ENCODE results near the gene SGIP1.

Gene SGIP1

DNA sequence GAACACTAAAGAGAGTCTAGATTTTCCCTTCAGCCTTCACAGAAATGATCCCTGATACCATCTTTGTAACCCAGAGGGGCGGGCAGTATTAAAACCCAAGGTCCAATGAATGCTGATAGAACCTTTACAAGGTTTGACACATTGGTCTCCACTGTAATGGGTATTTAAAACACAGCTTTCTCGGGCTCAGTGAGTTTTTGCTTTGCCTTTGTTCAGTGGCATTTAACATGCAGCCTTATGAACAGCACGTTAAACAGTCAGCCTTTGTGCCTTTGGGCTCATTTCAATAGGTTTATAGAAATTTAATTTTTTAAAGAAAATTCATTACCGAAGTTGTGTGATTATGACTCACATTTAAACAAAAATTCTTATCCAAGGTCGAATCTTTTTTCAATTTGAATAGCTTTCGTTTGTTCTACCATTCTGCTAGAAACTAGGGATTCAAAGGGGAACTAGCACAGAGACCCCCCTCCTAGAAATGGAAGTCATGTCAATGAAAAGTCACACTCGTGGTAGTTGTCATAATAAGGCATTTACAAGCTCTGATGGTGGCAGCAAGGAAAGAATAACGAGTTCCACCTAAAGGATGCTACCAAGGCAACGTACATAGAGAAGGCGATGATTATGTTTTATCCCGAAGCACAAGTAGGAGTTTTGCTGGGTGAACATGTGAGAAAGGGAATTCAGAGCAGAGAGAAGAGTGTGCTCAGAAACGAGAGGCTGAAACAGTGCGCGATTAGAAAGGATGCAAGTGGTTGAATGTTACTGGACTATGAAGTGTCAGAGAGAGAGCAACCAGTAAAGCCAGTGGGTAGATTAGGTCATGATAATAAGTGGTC is 66.2 kb downstream of the SGIP1 start:
- Histone ChIP-seq H3K9me3 (ENCODE audit: low read length) (no peaks in the 10 kb centered on the region), H3K27ac (ENCODE audit: low read depth, low read length, poor library complexity, severe bottlenecking) (no peak overlapping the region), H3K4me3 (ENCODE audit: low read depth, low read length, poor library complexity, severe bottlenecking) (no peak overlapping the region)

DNA sequence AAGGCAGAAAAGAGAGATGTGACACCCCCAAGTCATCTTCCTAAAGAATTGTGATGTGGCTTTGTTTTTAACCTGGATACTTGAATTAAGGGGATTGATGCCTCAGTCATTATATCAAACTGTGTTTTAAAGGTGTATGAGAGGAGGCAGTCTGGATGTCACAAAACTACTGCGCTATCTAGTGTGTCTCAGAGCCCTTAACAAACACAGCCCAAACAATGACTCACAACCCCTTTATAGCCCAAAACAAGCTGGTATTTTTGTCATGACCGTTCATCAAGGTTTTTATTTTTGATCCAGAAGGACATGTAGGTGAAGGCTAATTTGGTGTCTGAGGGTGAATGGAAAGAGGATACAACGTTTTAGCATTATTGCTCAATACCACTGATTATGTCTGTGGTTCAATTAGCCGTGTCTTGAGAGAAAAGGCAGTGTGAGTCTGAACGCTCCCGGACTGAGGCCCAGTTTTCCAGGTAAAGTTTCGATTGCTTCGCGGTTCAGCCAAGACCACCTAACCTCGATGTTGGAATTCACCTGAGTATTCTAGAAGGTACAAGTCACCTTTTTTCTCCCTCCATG is 71.6 kb downstream of the SGIP1 start:
- no peak overlapping the region for H3K27ac ChIP-seq (ENCODE audit: low read depth, low read length, poor library complexity, severe bottlenecking)
- H3K27me3 ChIP-seq (ENCODE audit: insufficient read depth, low read length) = no peaks in the 10 kb centered on the region
- TF ChIP-seq EZH2 (IDR thresholded peaks at IDR 0.05; ENCODE audit: borderline replicate concordance, low read length) = no peak
- TF ChIP-seq, protein P1, sequence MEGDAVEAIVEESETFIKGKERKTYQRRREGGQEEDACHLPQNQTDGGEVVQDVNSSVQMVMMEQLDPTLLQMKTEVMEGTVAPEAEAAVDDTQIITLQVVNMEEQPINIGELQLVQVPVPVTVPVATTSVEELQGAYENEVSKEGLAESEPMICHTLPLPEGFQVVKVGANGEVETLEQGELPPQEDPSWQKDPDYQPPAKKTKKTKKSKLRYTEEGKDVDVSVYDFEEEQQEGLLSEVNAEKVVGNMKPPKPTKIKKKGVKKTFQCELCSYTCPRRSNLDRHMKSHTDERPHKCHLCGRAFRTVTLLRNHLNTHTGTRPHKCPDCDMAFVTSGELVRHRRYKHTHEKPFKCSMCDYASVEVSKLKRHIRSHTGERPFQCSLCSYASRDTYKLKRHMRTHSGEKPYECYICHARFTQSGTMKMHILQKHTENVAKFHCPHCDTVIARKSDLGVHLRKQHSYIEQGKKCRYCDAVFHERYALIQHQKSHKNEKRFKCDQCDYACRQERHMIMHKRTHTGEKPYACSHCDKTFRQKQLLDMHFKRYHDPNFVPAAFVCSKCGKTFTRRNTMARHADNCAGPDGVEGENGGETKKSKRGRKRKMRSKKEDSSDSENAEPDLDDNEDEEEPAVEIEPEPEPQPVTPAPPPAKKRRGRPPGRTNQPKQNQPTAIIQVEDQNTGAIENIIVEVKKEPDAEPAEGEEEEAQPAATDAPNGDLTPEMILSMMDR (IDR thresholded peaks at IDR 0.05; ENCODE audit: low read length) = no peak
- no peaks in the 10 kb centered on the region for H3F3A ChIP-seq (ENCODE audit: insufficient read depth, low read length)
- no peak overlapping the region for H2AFZ ChIP-seq (ENCODE audit: low read length)
- H3K4me3 ChIP-seq (ENCODE audit: low read depth, low read length, poor library complexity, severe bottlenecking) = no peak overlapping the region
- no peak overlapping the region for H3K4me2 ChIP-seq (ENCODE audit: low read length)
- H3K36me3 ChIP-seq (ENCODE audit: insufficient read depth, low read length) = no peaks in the 10 kb centered on the region
- H3K9me2 ChIP-seq (ENCODE audit: low read depth, low read length) = no peaks in the 10 kb centered on the region
- H4K20me1 ChIP-seq (ENCODE audit: insufficient read depth, low read length) = no peaks in the 10 kb centered on the region
- H3K9me3 ChIP-seq (ENCODE audit: low read length) = no peaks in the 10 kb centered on the region
- H3K9ac ChIP-seq (ENCODE audit: low read length) = no peak overlapping the region
- H3K79me2 ChIP-seq (ENCODE audit: insufficient read depth, low read length) = no peaks in the 10 kb centered on the region
- no peaks in the 10 kb centered on the region for H3K4me1 ChIP-seq (ENCODE audit: insufficient read depth, low read length, severe bottlenecking)

More for the DNA sequence above, 66.2 kb downstream of the SGIP1 start:
- Histone ChIP-seq H3K36me3 (ENCODE audit: insufficient read depth, low read length) (no peaks in the 10 kb centered on the region), H3K9me2 (ENCODE audit: low read depth, low read length) (no peaks in the 10 kb centered on the region), H3K4me1 (ENCODE audit: insufficient read depth, low read length, severe bottlenecking) (no peaks in the 10 kb centered on the region), H4K20me1 (ENCODE audit: insufficient read depth, low read length) (no peaks in the 10 kb centered on the region), H2AFZ (ENCODE audit: low read length) (no peak overlapping the region), H3F3A (ENCODE audit: insufficient read depth, low read length) (no peaks in the 10 kb centered on the region), H3K79me2 (ENCODE audit: insufficient read depth, low read length) (no peaks in the 10 kb centered on the region), H3K9ac (ENCODE audit: low read length) (no peak overlapping the region), H3K4me2 (ENCODE audit: low read length) (no peak overlapping the region), H3K27me3 (ENCODE audit: insufficient read depth, low read length) (no peaks in the 10 kb centered on the region)
- no peak for TF ChIP-seq EZH2 (IDR thresholded peaks at IDR 0.05; ENCODE audit: borderline replicate concordance, low read length)
- TF ChIP-seq, protein P1 (IDR thresholded peaks at IDR 0.05; ENCODE audit: low read length) = no peak

DNA sequence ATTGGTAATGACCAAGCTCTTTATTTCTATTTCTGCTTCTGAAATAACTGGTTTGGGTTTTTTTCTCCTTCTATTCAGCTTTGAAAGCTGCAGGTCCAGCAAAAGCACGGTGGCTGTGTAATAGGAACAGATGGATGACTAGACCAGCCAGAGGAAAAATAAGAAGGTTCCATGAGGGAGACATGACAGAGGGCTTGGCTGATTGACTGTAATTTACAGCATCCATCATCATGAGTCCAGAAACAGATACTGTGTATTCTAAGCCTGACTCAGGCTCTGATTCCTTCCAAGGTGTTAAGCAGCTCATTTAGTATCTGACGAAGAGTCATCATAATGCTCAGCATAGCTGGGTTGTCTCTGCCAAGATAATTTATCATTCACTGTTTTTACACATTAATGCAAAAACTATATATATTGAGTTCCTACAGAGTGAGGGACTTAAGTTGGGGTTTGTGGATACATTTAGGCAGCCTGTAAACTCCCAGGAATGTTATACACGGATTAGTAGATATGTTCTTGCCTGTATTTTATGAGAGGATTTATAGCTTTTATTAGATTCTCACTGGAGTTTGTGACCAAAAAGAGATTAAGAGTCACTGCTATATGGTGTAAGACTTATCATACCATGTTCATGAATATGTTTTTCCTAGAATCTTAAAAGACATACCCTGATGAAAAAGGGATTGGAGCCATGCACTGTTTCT is 72.6 kb downstream of the SGIP1 start:
- H3K4me2 ChIP-seq (ENCODE audit: low read length) = no peak overlapping the region
- H3K27me3 ChIP-seq (ENCODE audit: insufficient read depth, low read length) = no peaks in the 10 kb centered on the region
- no peaks in the 10 kb centered on the region for H3K4me1 ChIP-seq (ENCODE audit: insufficient read depth, low read length, severe bottlenecking)
- H3K9ac ChIP-seq (ENCODE audit: low read length) = no peak overlapping the region
- no peak for TF ChIP-seq EZH2 (IDR thresholded peaks at IDR 0.05; ENCODE audit: borderline replicate concordance, low read length)
- TF ChIP-seq, protein P1 (IDR thresholded peaks at IDR 0.05; ENCODE audit: low read length) = no peak
- no peaks in the 10 kb centered on the region for H4K20me1 ChIP-seq (ENCODE audit: insufficient read depth, low read length)
- H3F3A ChIP-seq (ENCODE audit: insufficient read depth, low read length) = no peaks in the 10 kb centered on the region
- no peak overlapping the region for H3K4me3 ChIP-seq (ENCODE audit: low read depth, low read length, poor library complexity, severe bottlenecking)
- no peaks in the 10 kb centered on the region for H3K9me2 ChIP-seq (ENCODE audit: low read depth, low read length)
- no peaks in the 10 kb centered on the region for H3K79me2 ChIP-seq (ENCODE audit: insufficient read depth, low read length)
- no peak overlapping the region for H2AFZ ChIP-seq (ENCODE audit: low read length)
- no peaks in the 10 kb centered on the region for H3K9me3 ChIP-seq (ENCODE audit: low read length)
- no peaks in the 10 kb centered on the region for H3K36me3 ChIP-seq (ENCODE audit: insufficient read depth, low read length)
- H3K27ac ChIP-seq (ENCODE audit: low read depth, low read length, poor library complexity, severe bottlenecking) = no peak overlapping the region
